ENCODE measurements around the gene DENND1A.

- TF ChIP-seq CTCF (conservative IDR thresholded peaks at IDR 0.05; ENCODE audit: low read depth, low read length) (no peak), EZH2phosphoT487 (IDR thresholded peaks at IDR 0.05; ENCODE audit: borderline replicate concordance, low read length) (no peak), EZH2 (IDR thresholded peaks at IDR 0.05; ENCODE audit: low read length, unreplicated experiment) (no peak)
These were observed 556.4 kb downstream of the DENND1A start for GRCh38 chr9:123373447-123373923.

All from PC-3 (cell line).